ENCODE data around the gene TRIM67. TPM values are rescaled to one million over a fixed set of nuclear protein-coding genes. Genes with fewer than 3 reads are reported as not detected.
"Not testable (repeated sequence)": the region's sequence is repeated elsewhere in the genome, so short reads cannot be mapped to it uniquely, and the experiment has no call there.

TRIM67 gene
- total RNA-seq, 2 donors from 2014 or later = not detected

GRCh38 chr1:231139659-231140654, 21.9 kb upstream of the TRIM67 start:
- no peak overlapping the region for H3K4me3 Mint-ChIP-seq
- H3K9me3 Mint-ChIP-seq = no peaks in the 10 kb centered on the region
- no peaks in the 10 kb centered on the region for H3K4me1 Mint-ChIP-seq
- H3K27me3 Mint-ChIP-seq = peaks cover 28% of the 10 kb centered on the region
- no peak overlapping the region for H3K27ac Mint-ChIP-seq
- no peaks in the 10 kb centered on the region for H3K36me3 Mint-ChIP-seq (ENCODE audit: low read depth)
- ATAC-seq (replicated peaks) = no peak

GRCh38 chr1:231144416-231145193, 17.3 kb upstream of the TRIM67 start:
- no peak overlapping the region for H3K4me3 Mint-ChIP-seq
- peaks cover 34% of the 10 kb centered on the region for H3K27me3 Mint-ChIP-seq
- H3K4me1 Mint-ChIP-seq = no peaks in the 10 kb centered on the region
- no peak overlapping the region for H3K27ac Mint-ChIP-seq
- H3K9me3 Mint-ChIP-seq = no peaks in the 10 kb centered on the region
- no peaks in the 10 kb centered on the region for H3K36me3 Mint-ChIP-seq (ENCODE audit: low read depth)
- no peak for ATAC-seq (replicated peaks)

DNA sequence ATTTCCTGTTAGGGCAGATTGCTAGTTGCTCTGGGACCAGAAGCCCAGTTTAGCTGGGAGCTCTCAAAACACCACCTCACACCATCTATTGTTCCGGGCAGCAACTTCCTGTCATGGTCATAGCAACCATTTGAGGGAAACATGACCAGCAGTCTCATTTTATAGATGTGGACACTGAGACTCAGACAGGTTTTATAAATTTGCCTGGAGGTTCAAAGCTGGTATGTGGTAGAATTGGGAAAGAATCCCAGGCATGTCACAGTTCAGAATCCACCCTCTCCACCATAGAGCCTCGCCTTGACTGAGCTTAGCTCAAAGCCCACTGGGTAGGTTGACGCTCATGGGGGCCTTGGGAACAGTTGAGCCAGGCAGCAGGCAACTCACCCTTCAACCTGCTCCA, 14.0 kb upstream of the TRIM67 start:
- Mint-ChIP-seq H3K9me3 (peaks cover 8% of the 10 kb centered on the region), H3K4me3 (no peak overlapping the region), H3K36me3 (ENCODE audit: low read depth) (no peaks in the 10 kb centered on the region), H3K4me1 (no peaks in the 10 kb centered on the region), H3K27me3 (peaks cover 13% of the 10 kb centered on the region), H3K27ac (no peak overlapping the region)
- no peak for ATAC-seq (replicated peaks)

DNA sequence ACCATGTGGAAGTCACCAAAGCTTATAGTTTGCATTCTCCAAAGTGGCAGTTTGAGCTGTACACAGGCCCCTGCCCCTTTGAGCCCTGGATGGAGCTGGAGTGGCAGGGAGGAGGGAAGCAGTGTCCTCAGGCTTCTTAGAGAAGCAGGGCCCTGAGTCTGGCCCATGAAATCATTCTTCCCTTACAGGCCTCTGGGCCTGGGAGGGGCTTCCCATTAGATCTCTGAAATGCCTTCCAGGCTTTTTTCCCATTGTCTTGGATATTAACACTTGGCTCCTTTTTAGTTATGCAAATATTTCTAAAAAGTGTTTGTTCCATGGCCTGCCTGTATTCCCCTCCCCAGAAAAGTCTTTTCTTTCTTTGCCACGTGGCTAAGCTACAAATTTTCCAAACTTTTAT, 10.0 kb upstream of the TRIM67 start:
- no peak for ATAC-seq (replicated peaks)
- no peaks in the 10 kb centered on the region for H3K36me3 Mint-ChIP-seq (ENCODE audit: low read depth)
- H3K27ac Mint-ChIP-seq = no peak overlapping the region
- no peak overlapping the region for H3K4me3 Mint-ChIP-seq
- peaks cover 8% of the 10 kb centered on the region for H3K9me3 Mint-ChIP-seq
- H3K4me1 Mint-ChIP-seq = no peaks in the 10 kb centered on the region
- H3K27me3 Mint-ChIP-seq = peaks cover 11% of the 10 kb centered on the region

DNA sequence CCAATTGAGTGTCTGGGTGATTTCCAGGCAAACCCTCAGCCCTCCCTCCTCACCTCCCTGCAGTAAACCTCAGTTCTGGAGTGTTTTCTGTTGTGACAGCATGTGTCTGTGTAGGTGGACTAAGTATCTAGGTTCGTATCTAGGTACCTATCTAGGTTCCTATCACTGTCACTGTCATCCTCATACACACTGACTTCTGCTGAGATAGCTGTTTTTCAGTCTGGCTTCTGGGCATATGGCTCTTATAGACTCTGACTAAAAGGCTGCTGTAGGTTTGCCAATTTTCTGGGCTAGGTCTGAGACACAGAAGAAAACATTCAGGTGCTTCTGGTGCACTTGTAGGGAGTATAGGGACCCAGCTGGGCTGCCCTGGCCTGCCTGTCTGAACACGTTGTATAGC, 8.1 kb upstream of the TRIM67 start:
- ATAC-seq (replicated peaks) = no peak
- H3K36me3 Mint-ChIP-seq (ENCODE audit: low read depth) = no peaks in the 10 kb centered on the region
- peaks cover 8% of the 10 kb centered on the region for H3K9me3 Mint-ChIP-seq
- no peaks in the 10 kb centered on the region for H3K4me1 Mint-ChIP-seq
- peaks cover 11% of the 10 kb centered on the region for H3K27me3 Mint-ChIP-seq
- no peak overlapping the region for H3K27ac Mint-ChIP-seq
- H3K4me3 Mint-ChIP-seq = no peak overlapping the region

DNA sequence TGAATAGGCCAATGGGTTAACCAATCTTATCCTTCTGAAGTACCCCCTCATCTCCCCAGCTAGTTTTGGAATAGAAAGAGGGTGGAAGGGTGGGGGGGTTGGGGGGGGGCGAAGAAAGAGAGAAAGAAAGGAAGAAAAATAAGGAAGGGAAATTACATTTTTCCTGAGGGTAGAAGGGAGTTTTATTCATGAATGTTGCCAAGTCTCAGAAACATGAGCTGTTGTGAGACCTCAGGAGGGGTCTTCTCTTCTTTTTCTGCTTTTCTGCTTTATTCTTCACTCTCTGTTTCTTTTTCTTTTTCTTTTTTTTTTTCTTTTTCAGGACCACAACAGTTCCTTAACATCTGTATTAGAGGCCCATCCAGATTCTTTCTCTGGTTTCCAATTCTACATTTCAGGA, 6.0 kb upstream of the TRIM67 start:
- Mint-ChIP-seq H3K4me1 (no peaks in the 10 kb centered on the region), H3K27me3 (peaks cover 32% of the 10 kb centered on the region), H3K9me3 (peaks cover 8% of the 10 kb centered on the region), H3K36me3 (ENCODE audit: low read depth) (no peaks in the 10 kb centered on the region), H3K4me3 (no peak overlapping the region), H3K27ac (no peak overlapping the region)
- ATAC-seq (replicated peaks) = no peak

- Mint-ChIP-seq H3K4me1 (no peaks in the 10 kb centered on the region), H3K27me3 (peaks cover 38% of the 10 kb centered on the region), H3K9me3 (peaks cover 4% of the 10 kb centered on the region), H3K36me3 (ENCODE audit: low read depth) (no peaks in the 10 kb centered on the region), H3K4me3 (no peak overlapping the region), H3K27ac (no peak overlapping the region)
- no peak for ATAC-seq (replicated peaks)
Measured at GRCh38 chr1:231157311-231157710, 4.5 kb upstream of the TRIM67 start.

- not testable (repeated sequence) for H3K9me3 Mint-ChIP-seq; H3K27ac Mint-ChIP-seq; ATAC-seq (replicated peaks); H3K36me3 Mint-ChIP-seq (ENCODE audit: low read depth); H3K4me3 Mint-ChIP-seq; H3K4me1 Mint-ChIP-seq
- H3K27me3 Mint-ChIP-seq = peaks cover 38% of the 10 kb centered on the region
Measured at GRCh38 chr1:231158141-231158540, 3.7 kb upstream of the TRIM67 start.

GRCh38 chr1:231159202-231159962, 2.5 kb upstream of the TRIM67 start:
- Mint-ChIP-seq H3K27ac (no peak overlapping the region), H3K36me3 (ENCODE audit: low read depth) (no peaks in the 10 kb centered on the region), H3K27me3 (peaks cover 44% of the 10 kb centered on the region), H3K9me3 (no peaks in the 10 kb centered on the region), H3K4me3 (no peak overlapping the region), H3K4me1 (no peaks in the 10 kb centered on the region)
- ATAC-seq (replicated peaks) = no peak

DNA sequence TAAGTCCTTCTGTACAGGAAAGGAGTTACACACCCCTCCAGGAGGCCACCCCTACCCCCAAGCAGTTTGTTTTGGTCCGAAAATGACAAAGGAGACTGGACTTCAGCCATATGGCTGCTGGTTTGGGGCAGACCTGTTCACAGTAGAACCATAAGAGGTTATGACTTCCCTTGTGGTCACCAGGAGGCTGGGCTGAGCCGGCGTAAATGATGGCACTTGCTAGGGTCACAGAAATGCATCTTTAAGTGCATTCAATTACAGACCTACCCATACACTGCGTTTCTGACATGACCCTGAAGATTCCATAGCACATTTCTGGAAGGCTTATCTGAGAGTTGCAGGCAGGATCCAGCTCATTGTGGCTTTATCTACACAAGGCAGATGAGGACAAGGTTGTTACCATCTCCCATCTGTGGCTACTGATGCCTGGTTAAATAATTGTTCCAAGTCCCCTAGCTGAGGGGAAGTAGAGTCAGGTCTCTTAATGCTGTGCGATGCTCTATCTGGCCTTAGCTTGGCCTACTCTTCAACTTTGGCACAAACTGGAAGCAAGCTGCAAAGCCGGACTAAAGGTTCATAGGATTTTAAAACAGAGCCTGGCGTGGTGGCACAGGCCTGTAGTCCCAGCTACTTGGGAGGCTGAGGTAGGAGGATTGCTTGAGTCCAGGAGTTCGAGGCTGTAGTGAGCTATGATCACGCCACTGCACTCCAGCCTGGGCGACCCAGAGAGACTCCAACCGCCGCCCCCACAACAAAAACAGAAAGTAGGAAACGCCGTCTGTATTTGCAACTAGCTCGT, 1.7 kb upstream of the TRIM67 start:
- no peak for ATAC-seq (replicated peaks)
- Mint-ChIP-seq H3K27ac (no peak overlapping the region), H3K36me3 (ENCODE audit: low read depth) (no peaks in the 10 kb centered on the region), H3K4me1 (no peaks in the 10 kb centered on the region), H3K27me3 (peaks cover 47% of the 10 kb centered on the region), H3K9me3 (no peaks in the 10 kb centered on the region), H3K4me3 (no peak overlapping the region)

DNA sequence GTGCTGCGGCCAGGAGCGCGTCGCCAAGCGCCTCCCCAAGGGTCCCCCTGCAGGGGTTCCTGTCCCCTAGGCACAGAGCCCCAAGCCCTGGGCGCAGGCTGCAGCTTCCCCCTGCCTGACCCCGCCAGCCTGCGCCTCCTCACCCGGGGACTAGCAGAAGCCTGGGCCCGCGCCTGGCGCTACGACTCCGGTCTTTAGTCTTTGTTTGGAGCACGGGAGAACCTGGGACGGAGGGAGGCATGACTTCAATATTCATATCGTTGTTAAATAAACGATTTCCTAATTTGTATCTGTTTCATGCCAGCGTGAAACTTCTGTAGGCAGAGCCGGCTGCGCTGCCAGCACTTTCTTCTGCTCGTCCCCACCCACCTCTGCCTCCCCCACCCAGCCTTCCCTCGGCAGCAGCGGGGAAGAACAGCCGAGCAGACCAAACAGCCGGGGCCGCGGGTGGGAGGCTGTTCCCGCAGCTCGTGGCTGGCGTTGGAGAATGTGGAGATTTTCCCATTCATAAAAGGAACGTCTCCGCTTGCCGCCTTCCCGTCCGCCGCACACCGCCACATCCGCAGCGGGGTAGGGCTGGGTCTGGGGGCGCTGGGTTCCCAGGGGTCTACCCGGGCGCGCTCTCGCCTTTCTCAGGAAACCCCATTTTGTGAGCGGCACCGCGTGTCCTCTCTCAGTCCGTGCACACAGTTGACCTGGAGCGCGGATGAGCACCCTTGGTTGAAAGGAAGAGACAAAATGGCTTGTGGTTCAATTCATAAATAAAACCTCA, 777 bp upstream of the TRIM67 start:
- H3K36me3 Mint-ChIP-seq (ENCODE audit: low read depth) = no peaks in the 10 kb centered on the region
- no peak for ATAC-seq (replicated peaks)
- H3K27me3 Mint-ChIP-seq = peaks cover 47% of the 10 kb centered on the region
- no peaks in the 10 kb centered on the region for H3K9me3 Mint-ChIP-seq
- no peaks in the 10 kb centered on the region for H3K4me1 Mint-ChIP-seq
- no peak overlapping the region for H3K27ac Mint-ChIP-seq
- no peak overlapping the region for H3K4me3 Mint-ChIP-seq

DNA sequence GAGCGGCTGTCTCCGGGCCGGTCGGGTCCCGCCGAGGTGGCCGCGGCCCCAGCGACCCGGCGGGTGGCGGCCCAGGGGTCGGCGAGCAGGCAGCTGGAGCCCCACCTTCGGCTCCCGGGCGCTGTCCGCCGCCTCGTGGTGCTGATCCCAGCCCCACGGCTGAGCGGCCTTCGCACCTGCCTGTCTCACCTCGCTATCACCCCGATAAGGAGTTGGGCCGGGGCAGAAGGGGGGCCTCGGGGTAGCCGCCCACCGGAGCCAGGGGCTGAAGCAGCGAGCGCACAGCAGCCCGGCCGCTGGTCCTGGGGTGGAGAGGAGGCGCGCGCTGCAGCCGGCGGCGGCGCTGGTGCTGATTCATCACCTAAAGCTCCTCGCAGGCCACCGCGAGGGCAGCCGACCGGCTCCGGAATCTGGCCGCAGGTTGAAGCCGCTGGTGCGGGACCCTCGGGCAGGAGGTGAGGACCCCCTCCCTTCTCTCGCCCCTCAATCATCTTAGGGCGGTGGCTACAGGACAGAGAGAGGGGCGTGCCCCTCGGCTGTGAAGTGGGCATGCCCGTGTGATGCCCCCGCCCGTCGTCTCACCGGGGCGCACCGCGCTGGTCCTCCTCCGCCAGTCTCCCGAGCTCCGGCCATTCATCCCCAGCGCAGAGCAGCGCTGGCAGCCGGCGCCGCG, 575 bp downstream of the TRIM67 start:
- Mint-ChIP-seq H3K27ac (no peak overlapping the region), H3K4me3 (no peak overlapping the region), H3K36me3 (ENCODE audit: low read depth) (no peaks in the 10 kb centered on the region), H3K27me3 (peaks cover 53% of the 10 kb centered on the region), H3K4me1 (no peaks in the 10 kb centered on the region), H3K9me3 (no peaks in the 10 kb centered on the region)
- no peak for ATAC-seq (replicated peaks)
